HepG2 (cell line): ENCODE measurements around the gene CACNA1C. TPM values are rescaled to one million over a fixed set of nuclear protein-coding genes. Genes with fewer than 3 reads are reported as not detected.

Source experiments
- ATAC-seq: fragments of 200-7000 bp; cut with Tn5 transposase; 3 replicates; pipeline ENCODE4 v1.9.1; 2020; ENCODE audit warnings: mild to moderate bottlenecking, moderate library complexity
- BruUV-seq: library from RNA; stranded (reverse); fragments of 400-500 nt; replicated peaks from 2 replicates; lab custom pipeline; 2021; lab: Mats Ljungman, UMichigan
- CTCF ChIA-PET: fragments of 300-600 bp; formaldehyde crosslinking; extraction: SDS; loops from one replicate; lab custom pipeline; 2021; ENCODE audit warnings: low total read pairs, inconsistent platforms, low intra/inter-chr PET ratio; lab: Yijun Ruan, JAX
- POLR2A ChIA-PET: fragments of 350-600 bp; sonication (Branson Sonifier 250); formaldehyde crosslinking; loops from one replicate; lab custom pipeline; 2020; ENCODE audit warnings: antibody characterized with exemption, inconsistent platforms; lab: Yijun Ruan, JAX
- DNase-seq: peaks from one replicate; pipeline ENCODE4 v3.0.0-alpha.2; 2015; ENCODE audit warnings: low spot score
- FAIRE-seq: peaks from 3 replicates; lab custom pipeline; 2011; peaks lifted over from hg19 to GRCh38; lab: Jason Lieb, UNC
- H2AFZ ChIP-seq: one replicate; pipeline ENCODE4 v1.6.1; 2011; ENCODE audit warnings: low read length, inconsistent platforms
- H3K27ac ChIP-seq: fragments of 300-600 bp; 3 replicates; pipeline ENCODE4 v1.8.0; 2011; ENCODE audit warnings: mixed run types, mild to moderate bottlenecking, mixed read lengths, low read length, inconsistent platforms; ENCODE audit not compliant: insufficient read depth; ENCODE audit errors: extremely low read length
- H3K27me3 ChIP-seq, 2 experiments: fragments of 200-600 bp in 1 of 2; 2 replicates in 1 of 2; 3 replicates in 1 of 2; pipeline versions ENCODE4 v1.6.0 to v1.8.0; 2011; ENCODE audit warnings: low read length in 2 of 2, mild to moderate bottlenecking in 2 of 2, moderate library complexity in 2 of 2, inconsistent platforms in 1 of 2; ENCODE audit not compliant: insufficient read depth in 2 of 2, control insufficient read depth in 1 of 2
- H3K36me3 ChIP-seq, 2 experiments: fragments of 200-600 bp in 1 of 2; replicated peaks in 1 of 2; 2 replicates in 1 of 2; 3 replicates in 1 of 2; pipeline versions ENCODE4 v1.5.1 to v1.8.0; 2011; ENCODE audit warnings: low read length in 2 of 2, inconsistent platforms in 1 of 2; ENCODE audit not compliant: insufficient read depth in 2 of 2, control insufficient read depth in 1 of 2
- H3K4me1 ChIP-seq: 2 replicates; pipeline ENCODE4 v1.5.1; 2012; ENCODE audit warnings: low read length, inconsistent platforms; ENCODE audit not compliant: insufficient read depth
- H3K4me2 ChIP-seq: 2 replicates; pipeline ENCODE4 v1.6.0; 2011; ENCODE audit warnings: low read depth, low read length, inconsistent platforms
- H3K4me3 ChIP-seq, 3 experiments: fragments of 200-600 bp in 1 of 3; sonication (generic), shearing (Covaris generic) in 1 of 3; replicated peaks in 1 of 3; 2 replicates each; pipeline ENCODE4 v1.5.1; 2011 to 2016; ENCODE audit warnings: low read length in 3 of 3, inconsistent platforms in 2 of 3, low read depth in 2 of 3, mild to moderate bottlenecking in 2 of 3, control low read depth in 1 of 3, mixed read lengths in 1 of 3; ENCODE audit not compliant: insufficient read depth in 1 of 3
- H3K79me2 ChIP-seq: one replicate; pipeline ENCODE4 v1.6.1; 2011; ENCODE audit warnings: low read length, inconsistent platforms; ENCODE audit not compliant: insufficient read depth
- H3K9ac ChIP-seq: 2 replicates; pipeline ENCODE4 v1.6.0; 2011; ENCODE audit warnings: mild to moderate bottlenecking, low read depth, low read length, inconsistent platforms; ENCODE audit not compliant: insufficient read depth
- H3K9me3 ChIP-seq: 2 replicates; pipeline ENCODE4 v1.5.1; 2012; ENCODE audit warnings: mild to moderate bottlenecking, low read length
- H4K20me1 ChIP-seq: 2 replicates; pipeline ENCODE4 v1.6.0; 2011; ENCODE audit warnings: inconsistent platforms, mild to moderate bottlenecking, low read length, moderate library complexity; ENCODE audit not compliant: insufficient read depth
- FOXK2 ChIP-seq: fragments of 450-650 bp; IDR thresholded peaks from 2 replicates; pipeline ENCODE4 v1.6.1; 2016
- SCMH1 ChIP-seq: sonication (generic); formaldehyde crosslinking; IDR thresholded peaks from 2 replicates; pipeline ENCODE4 v1.9.0; 2021; ENCODE audit warnings: missing genetic modification reagents, mild to moderate bottlenecking, borderline replicate concordance
- SNAPC4 ChIP-seq: sonication (generic); formaldehyde crosslinking; IDR thresholded peaks from 2 replicates; pipeline ENCODE4 v1.4.0; 2020; ENCODE audit warnings: mild to moderate bottlenecking, missing genetic modification reagents
- SP1 ChIP-seq, 2 experiments: fragments of 450-650 bp in 1 of 2; sonication (generic) in 1 of 2; formaldehyde crosslinking in 1 of 2; IDR thresholded peaks; 2 replicates each; pipeline versions ENCODE4 v1.4.0 to v1.6.1; 2016 to 2020; ENCODE audit warnings: missing genetic modification reagents in 1 of 2
- UBTF ChIP-seq: sonication (generic); formaldehyde crosslinking; IDR thresholded peaks from 2 replicates; pipeline ENCODE4 v1.4.0; 2020; ENCODE audit warnings: mild to moderate bottlenecking, missing genetic modification reagents
- ZNF556 ChIP-seq: sonication (generic); formaldehyde crosslinking; IDR thresholded peaks from 2 replicates; pipeline ENCODE4 v1.4.0; 2020; ENCODE audit warnings: mild to moderate bottlenecking, missing genetic modification reagents, borderline replicate concordance
- ZNF691 ChIP-seq: sonication (generic); formaldehyde crosslinking; IDR thresholded peaks from 2 replicates; pipeline ENCODE4 v1.4.0; 2020; ENCODE audit warnings: missing genetic modification reagents, low read depth, mild to moderate bottlenecking, borderline replicate concordance
- WGBS: methylation state at CpG from one replicate; pipeline ENCODE4 v1.1.6; 2017; ENCODE audit warnings: low lambda C conversion rate; 5-methylcytosine and 5-hydroxymethylcytosine counted together
- in situ Hi-C: cut with HindIII; loops from 2 replicates; pipeline ENCODE4 v1.10.0; 2017; ENCODE audit warnings: low pct_unique_long_range_greater_than_20kb; ENCODE audit not compliant: extremely low pct_ligation_motif_present
- intact Hi-C: fragments of 100-400 bp; cut with micrococcal nuclease; formaldehyde crosslinking; loops from one replicate; pipeline ENCODE4 v1.10.0; 2022; ENCODE audit not compliant: unreplicated experiment
- polyA plus RNA-seq, 8 experiments: library from polyadenylated mRNA; depleted of rRNA in 3 of 8; stranded (reverse) in 7 of 8; unstranded in 1 of 8; fragments of >200 nt; fragmentation: Illumina TruSeq in 4 of 8; extraction: Trizol in 4 of 8; gene quantifications; 2 replicates each; pipeline versions ENCODE4 v1.2.1 to v1.2.3, GENCODE V29; 2011 to 2016; ENCODE audit warnings: low read depth in 4 of 8, missing spikeins in 1 of 8, mixed read lengths in 1 of 8; ENCODE audit not compliant: insufficient read depth in 1 of 8
- total RNA-seq, 5 experiments: library from RNA; depleted of rRNA; stranded (reverse); fragments of >200 nt; fragmentation: Illumina TruSeq; extraction: Trizol; gene quantifications; 2 replicates each; pipeline ENCODE4 v1.2.3, GENCODE V29; 2016; ENCODE audit warnings: low read depth in 1 of 5

The CACNA1C gene
- total and polyA plus RNA-seq, 2 of the 13 experiments (the other 11 are each of a cell fraction or from before 2014, with no cell fraction given): not detected

GRCh38 chr12:2013527-2014223 is 39.1 kb upstream of the CACNA1C start:
- Histone ChIP-seq H3K9me3 (no peaks in the 10 kb centered on the region), H3K27me3 (no peaks in the 10 kb centered on the region; a peak in 2 of 5 replicates), H3K27ac (no peak overlapping the region), H3K4me2 (no peak overlapping the region), H3K9ac (no peak overlapping the region), H3K4me3 (no peak overlapping the region), H3K4me1 (peaks cover 52% of the 10 kb centered on the region), H3K36me3 (no peaks in the 10 kb centered on the region), H2AFZ (no peak overlapping the region), H4K20me1 (no peaks in the 10 kb centered on the region), H3K79me2 (no peaks in the 10 kb centered on the region)
- in situ Hi-C loops (no loop called here), intact Hi-C loops (no loop called here)
- no peak for DNase-seq
- no peak for FAIRE-seq
- CTCF ChIA-PET: no interaction called here
- BruUV-seq: no TSS peak
- 30% methylated on average over 4 of the region's 4 CpGs for WGBS
- POLR2A ChIA-PET: interaction anchor here (1.1 kb wide), 1 partner anchor 9 kb away, joined by 4 read pairs; the partner anchor contains the start of gene DCP1B
- TF ChIP-seq ZNF556 (CRISPR knock-in tag) (no peak), SP1 (IDR thresholded peaks at IDR 0.05) (no peak), SP1 (CRISPR knock-in tag; IDR thresholded peaks at IDR 0.05) (no peak), UBTF (CRISPR knock-in tag) (no peak)
- ATAC-seq: peak; percentile 67

GRCh38 chr12:2014231-2014630 is 38.6 kb upstream of the CACNA1C start:
- Histone ChIP-seq H4K20me1 (no peaks in the 10 kb centered on the region), H3K79me2 (no peaks in the 10 kb centered on the region), H3K27ac (no peak overlapping the region), H3K27me3 (no peaks in the 10 kb centered on the region; a peak in 2 of 5 replicates), H3K9me3 (no peaks in the 10 kb centered on the region), H3K4me2 (no peak overlapping the region), H3K4me3 (no peak overlapping the region), H3K4me1 (peaks cover 46% of the 10 kb centered on the region), H2AFZ (no peak overlapping the region), H3K9ac (no peak overlapping the region), H3K36me3 (no peaks in the 10 kb centered on the region)
- ATAC-seq (no peak), FAIRE-seq (no peak), DNase-seq (no peak)
- BruUV-seq: no TSS peak
- intact Hi-C loops (no loop called here), in situ Hi-C loops (no loop called here)
- POLR2A ChIA-PET: no interaction called here
- CTCF ChIA-PET: no interaction called here
- 81% methylated on average over 4 of the region's 4 CpGs for WGBS
- TF ChIP-seq SCMH1 (CRISPR knock-in tag): no peak
- TF ChIP-seq ZNF691 (CRISPR knock-in tag): no peak
- TF ChIP-seq FOXK2: no peak
- no peak for TF ChIP-seq SNAPC4
